Mesendoderm (in vitro differentiated cells): ENCODE data around the gene GRK3.
"Not testable (repeated sequence)": the region's sequence is repeated elsewhere in the genome, so short reads cannot be mapped to it uniquely, and the experiment has no call there.

Source experiments
- DNase-seq: peaks from one replicate; pipeline ENCODE4 v3.0.0; 2013
- H2AK5ac ChIP-seq: 2 replicates; pipeline ENCODE4 v1.6.1; 2013; ENCODE audit warnings: low read length, inconsistent platforms
- H2BK120ac ChIP-seq: 2 replicates; pipeline ENCODE4 v1.6.1; 2013; ENCODE audit warnings: low read depth, mild to moderate bottlenecking, low read length, moderate library complexity, mixed read lengths
- H2BK15ac ChIP-seq: replicated peaks from 2 replicates; pipeline ENCODE4 v1.6.1; 2013; ENCODE audit warnings: low read depth, mild to moderate bottlenecking, moderate library complexity
- H2BK5ac ChIP-seq: 2 replicates; pipeline ENCODE4 v1.6.1; 2013; ENCODE audit warnings: low read length, inconsistent platforms
- H3K18ac ChIP-seq: 2 replicates; pipeline ENCODE4 v1.6.1; 2013; ENCODE audit warnings: mild to moderate bottlenecking, low read length, mixed read lengths
- H3K23ac ChIP-seq: one replicate; pipeline ENCODE4 v1.6.1; 2013; ENCODE audit warnings: low read length
- H3K27ac ChIP-seq: 2 replicates; pipeline ENCODE4 v1.5.1; 2013; ENCODE audit warnings: low read depth, mild to moderate bottlenecking, inconsistent platforms, low read length, moderate library complexity
- H3K27me3 ChIP-seq: 2 replicates; pipeline ENCODE4 v1.6.1; 2013; ENCODE audit warnings: low read length, control low read depth, mild to moderate bottlenecking, inconsistent platforms; ENCODE audit not compliant: insufficient read depth, poor library complexity
- H3K36me3 ChIP-seq: 2 replicates; pipeline ENCODE4 v1.6.1; 2013; ENCODE audit warnings: low read length, inconsistent platforms; ENCODE audit not compliant: control insufficient read depth, insufficient read depth
- H3K4ac ChIP-seq: one replicate; pipeline ENCODE4 v1.6.1; 2013; ENCODE audit warnings: low read depth, mild to moderate bottlenecking, low read length, moderate library complexity
- H3K4me1 ChIP-seq: 2 replicates; pipeline ENCODE4 v1.6.1; 2013; ENCODE audit warnings: low read depth, low read length, inconsistent platforms; ENCODE audit not compliant: control insufficient read depth
- H3K4me2 ChIP-seq: 2 replicates; pipeline ENCODE4 v1.6.1; 2013; ENCODE audit warnings: low read length
- H3K4me3 ChIP-seq: 2 replicates; pipeline ENCODE4 v1.5.1; 2013; ENCODE audit warnings: mild to moderate bottlenecking, low read length
- H3K56ac ChIP-seq: one replicate; pipeline ENCODE4 v1.6.1; 2013; ENCODE audit warnings: low read length
- H3K79me1 ChIP-seq: 2 replicates; pipeline ENCODE4 v1.6.1; 2013; ENCODE audit warnings: low read length, inconsistent platforms
- H3K79me2 ChIP-seq: 2 replicates; pipeline ENCODE4 v1.6.1; 2013; ENCODE audit warnings: mild to moderate bottlenecking, low read length; ENCODE audit not compliant: control insufficient read depth, insufficient read depth
- H3K9ac ChIP-seq: 2 replicates; pipeline ENCODE4 v1.6.1; 2013; ENCODE audit warnings: low read length, inconsistent platforms
- H4K5ac ChIP-seq: one replicate; pipeline ENCODE4 v1.6.1; 2013; ENCODE audit warnings: low read length
- H4K8ac ChIP-seq: one replicate; pipeline ENCODE4 v1.6.1; 2013; ENCODE audit warnings: low read depth, mild to moderate bottlenecking, control low read depth, low read length, moderate library complexity
- WGBS: extraction: QIAGEN DNeasy Blood & Tissue Kit; methylation state at CpG from one replicate; pipeline ENCODE4 v1.1.7; 2013; ENCODE audit warnings: low lambda C conversion rate, missing lambda C conversion rate; ENCODE audit not compliant: insufficient coverage; ENCODE audit errors: extremely low coverage; 5-methylcytosine and 5-hydroxymethylcytosine counted together

GRK3 gene

DNA sequence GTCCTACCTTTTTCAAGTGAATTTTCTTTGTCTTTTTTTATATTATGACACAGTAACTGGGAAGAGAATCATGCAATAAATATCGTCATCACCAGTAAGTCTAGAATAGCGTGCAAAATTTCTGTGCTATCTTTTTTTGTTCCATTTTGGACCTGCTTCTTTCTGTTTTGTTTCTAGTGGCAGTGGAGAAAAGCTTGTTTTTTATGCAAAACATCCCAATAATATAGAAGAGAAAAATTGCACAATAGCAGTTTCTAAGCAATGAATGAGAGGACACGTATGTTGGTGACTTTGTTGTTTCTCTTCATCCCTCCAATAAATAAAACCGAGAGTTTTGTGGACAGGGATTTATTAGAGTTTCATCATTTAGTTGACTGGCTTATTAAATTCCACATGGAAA, 10.3 kb downstream of the GRK3 start:
- Histone ChIP-seq H3K4me3 (no peak overlapping the region), H3K4me2 (no peak overlapping the region), H2BK15ac (no peak overlapping the region), H3K27ac (no peak overlapping the region), H3K9ac (no peak overlapping the region), H3K56ac (no peak overlapping the region), H2BK5ac (no peak overlapping the region), H2AK5ac (no peak overlapping the region), H3K4ac (no peak overlapping the region), H4K8ac (no peak overlapping the region), H3K79me1 (peaks cover 3% of the 10 kb centered on the region), H3K4me1 (no peaks in the 10 kb centered on the region), H3K36me3 (no peaks in the 10 kb centered on the region), H3K79me2 (peaks cover 2% of the 10 kb centered on the region), H2BK120ac (no peak overlapping the region), H3K23ac (no peak overlapping the region), H4K5ac (no peak overlapping the region), H3K18ac (no peak overlapping the region), H3K27me3 (no peaks in the 10 kb centered on the region)
- no peak for DNase-seq
- no CpG with 5 or more reads among the region's 4 CpGs for WGBS

DNA sequence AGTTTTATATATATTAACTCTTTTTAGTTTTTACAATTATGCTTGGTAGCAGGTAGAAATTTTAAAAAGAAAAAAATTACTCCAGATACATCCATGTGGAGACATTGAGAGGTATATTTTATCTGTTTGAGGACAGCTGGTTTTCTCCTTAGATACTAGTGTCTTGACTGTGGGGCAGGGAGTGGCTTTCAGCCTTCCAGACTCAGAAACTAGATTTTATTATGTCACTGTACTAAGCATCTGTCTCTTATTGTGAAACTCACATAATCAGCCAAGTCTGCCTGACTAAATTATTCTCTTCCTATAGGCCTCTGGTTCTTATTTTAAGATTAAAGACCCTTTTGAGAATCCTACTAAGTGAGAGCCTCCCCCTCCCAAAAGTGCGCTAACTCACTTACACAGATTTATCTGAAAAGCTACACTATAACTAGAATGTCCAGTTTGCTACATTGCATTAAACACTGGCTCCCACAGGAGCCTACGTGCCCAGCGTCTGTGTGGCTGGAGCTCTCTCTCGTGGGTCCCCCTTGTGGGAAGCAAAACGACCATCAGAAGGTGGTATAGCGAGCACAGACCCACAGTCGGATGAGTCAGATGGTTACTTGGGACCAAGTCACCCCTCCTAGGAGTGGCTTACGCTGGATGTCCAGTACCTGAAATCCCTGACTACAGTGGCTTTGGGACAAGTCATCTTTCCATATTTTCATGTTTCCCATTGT, 11.4 kb downstream of the GRK3 start:
- not testable (repeated sequence) for H4K8ac ChIP-seq, H3K27me3 ChIP-seq, H3K79me1 ChIP-seq, H2BK120ac ChIP-seq, H3K18ac ChIP-seq, H3K56ac ChIP-seq, H3K4me1 ChIP-seq, H3K36me3 ChIP-seq, DNase-seq, H3K4me3 ChIP-seq, H2BK5ac ChIP-seq, H3K4ac ChIP-seq, H2BK15ac ChIP-seq, H3K9ac ChIP-seq, H2AK5ac ChIP-seq, H3K27ac ChIP-seq, H3K79me2 ChIP-seq, H4K5ac ChIP-seq, H3K4me2 ChIP-seq, H3K23ac ChIP-seq
- WGBS, result no CpG with 5 or more reads among the region's 8 CpGs

DNA sequence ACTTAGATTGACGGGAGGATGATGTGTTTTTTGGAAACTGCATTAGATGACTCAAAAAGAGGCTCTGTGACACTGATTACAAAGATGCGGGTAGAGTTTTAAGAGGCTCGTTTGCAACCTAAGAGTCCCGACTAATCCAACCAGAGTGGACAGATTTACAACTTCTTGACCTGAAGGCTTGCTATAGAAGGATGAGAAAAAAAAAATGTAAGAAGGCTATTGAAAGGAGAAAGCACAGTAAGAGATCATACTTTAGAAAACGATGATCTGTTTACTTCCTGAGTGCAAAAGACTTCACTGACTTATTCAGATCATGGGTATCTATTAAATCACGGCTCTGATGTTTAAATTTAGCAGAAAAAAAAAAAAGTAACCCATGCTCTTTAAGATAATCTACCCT, 17.0 kb downstream of the GRK3 start:
- H2BK5ac ChIP-seq, DNase-seq, H3K23ac ChIP-seq, H3K79me2 ChIP-seq, H2BK15ac ChIP-seq, H3K4me2 ChIP-seq, H3K27me3 ChIP-seq, H3K4me3 ChIP-seq, H2BK120ac ChIP-seq, H3K4me1 ChIP-seq, H2AK5ac ChIP-seq, H3K18ac ChIP-seq, H3K27ac ChIP-seq, H3K79me1 ChIP-seq, H3K9ac ChIP-seq, H4K5ac ChIP-seq, H3K36me3 ChIP-seq, H3K4ac ChIP-seq, H4K8ac ChIP-seq, H3K56ac ChIP-seq: not testable (repeated sequence)
- WGBS, result no CpG with 5 or more reads among the region's 6 CpGs

DNA sequence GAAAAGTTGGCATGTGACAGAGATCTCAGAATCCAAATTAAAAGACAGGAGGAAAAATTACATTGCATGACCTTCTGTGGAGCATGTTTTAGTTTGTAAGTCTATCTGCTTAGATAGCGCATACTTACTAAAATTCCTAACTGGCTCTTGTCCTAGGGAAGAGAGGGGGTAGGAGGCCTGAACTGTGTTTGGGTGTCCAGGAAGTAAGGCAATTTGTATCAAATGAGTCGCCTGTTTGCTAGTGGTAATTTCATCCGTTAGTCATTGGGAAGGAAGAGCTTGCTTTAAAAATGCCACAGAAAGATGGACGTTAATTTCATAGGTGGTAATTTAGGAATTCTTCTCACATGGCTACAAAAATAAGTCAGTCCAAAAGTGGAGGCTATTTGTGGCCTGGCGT, 18.5 kb downstream of the GRK3 start:
- H3K23ac ChIP-seq, result no peak overlapping the region
- H3K79me1 ChIP-seq, result peaks cover 2% of the 10 kb centered on the region
- H3K27ac ChIP-seq, result no peak overlapping the region
- H3K56ac ChIP-seq, result no peak overlapping the region
- no peak overlapping the region for H2AK5ac ChIP-seq
- no peaks in the 10 kb centered on the region for H3K27me3 ChIP-seq
- no peak overlapping the region for H4K5ac ChIP-seq
- no CpG with 5 or more reads among the region's 5 CpGs for WGBS
- no peak overlapping the region for H3K4me2 ChIP-seq
- no peaks in the 10 kb centered on the region for H3K4me1 ChIP-seq
- H3K9ac ChIP-seq, result no peak overlapping the region
- no peak overlapping the region for H3K4me3 ChIP-seq
- H2BK120ac ChIP-seq, result no peak overlapping the region
- H3K36me3 ChIP-seq, result no peaks in the 10 kb centered on the region
- no peak for DNase-seq
- H3K4ac ChIP-seq, result no peak overlapping the region
- no peak overlapping the region for H3K18ac ChIP-seq
- no peak overlapping the region for H2BK15ac ChIP-seq
- H4K8ac ChIP-seq, result no peak overlapping the region
- H3K79me2 ChIP-seq, result no peaks in the 10 kb centered on the region
- no peak overlapping the region for H2BK5ac ChIP-seq

DNA sequence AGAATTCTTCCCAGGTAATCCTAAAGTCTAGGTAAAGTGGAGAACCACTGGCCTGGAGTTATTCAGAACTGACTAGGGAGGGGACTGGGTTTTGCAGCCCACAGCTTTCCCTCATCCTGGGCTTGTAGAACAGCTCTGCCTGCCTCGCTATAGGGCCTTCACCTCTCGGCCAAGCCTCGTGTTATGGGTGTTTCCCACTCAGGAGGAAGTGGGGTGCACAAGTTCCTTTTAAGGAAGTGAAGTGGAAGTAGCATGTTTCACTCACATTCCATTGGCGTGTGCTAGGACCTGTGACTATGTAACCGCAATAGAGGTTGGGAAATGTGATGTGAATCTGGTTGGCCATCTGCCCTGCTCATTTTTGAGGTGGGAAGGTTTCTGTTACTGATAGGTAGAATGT, 20.5 kb downstream of the GRK3 start:
- not testable (repeated sequence) for H3K27me3 ChIP-seq, H4K5ac ChIP-seq, H3K9ac ChIP-seq, H3K79me2 ChIP-seq, H3K4me2 ChIP-seq, H3K4me3 ChIP-seq, H3K18ac ChIP-seq, H3K79me1 ChIP-seq, H2BK5ac ChIP-seq, DNase-seq, H4K8ac ChIP-seq, H3K27ac ChIP-seq, H2AK5ac ChIP-seq, H3K4me1 ChIP-seq, H3K36me3 ChIP-seq, H2BK120ac ChIP-seq, H2BK15ac ChIP-seq, H3K56ac ChIP-seq, H3K4ac ChIP-seq, H3K23ac ChIP-seq
- no CpG with 5 or more reads among the region's 5 CpGs for WGBS

DNA sequence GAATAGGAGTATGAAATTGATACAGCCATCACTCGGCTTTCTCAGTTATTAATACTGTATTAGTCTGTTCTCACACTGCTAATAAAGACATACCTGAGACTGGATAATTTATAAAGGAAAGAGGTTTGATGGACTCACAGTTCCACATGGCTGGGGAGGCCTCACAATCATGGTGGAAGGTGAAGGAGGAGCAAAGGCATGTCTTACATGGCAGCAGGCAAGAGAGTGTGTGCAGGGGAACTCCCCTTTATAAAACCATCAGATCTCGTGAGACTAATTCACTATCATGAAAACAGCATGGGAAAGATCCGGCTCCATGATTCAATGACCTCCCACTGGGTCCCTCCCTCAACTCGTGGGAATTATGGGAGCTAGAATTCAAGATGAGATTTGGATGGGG, 25.2 kb downstream of the GRK3 start:
- H3K4me3 ChIP-seq, H3K36me3 ChIP-seq, H3K4me2 ChIP-seq, H2BK15ac ChIP-seq, H3K56ac ChIP-seq, H3K27me3 ChIP-seq, H3K27ac ChIP-seq, H3K79me1 ChIP-seq, H2AK5ac ChIP-seq, H3K79me2 ChIP-seq, H4K5ac ChIP-seq, H3K4me1 ChIP-seq, H3K18ac ChIP-seq, H3K23ac ChIP-seq, H4K8ac ChIP-seq, H2BK120ac ChIP-seq, H3K4ac ChIP-seq, H2BK5ac ChIP-seq, DNase-seq, H3K9ac ChIP-seq: not testable (repeated sequence)
- WGBS, result no CpG with 5 or more reads among the region's 4 CpGs
